Lung (tissue), 12 donors: ENCODE data around the gene UST. TPM values are rescaled to one million over a fixed set of nuclear protein-coding genes. Genes with fewer than 3 reads are reported as not detected.
A peak's percentile ranks its signal among the peaks of the same experiment; 100 is the strongest.

Experiments used
- ATAC-seq: fragments of 200-7000 bp; cut with Tn5 transposase; one replicate; pipeline ENCODE4 v1.9.1; 2020; ENCODE audit warnings: moderate number of reproducible peaks; ENCODE audit not compliant: insufficient read depth, low FRiP score
- DNase-seq, 3 donors: peaks; one replicate each; pipeline ENCODE4 v3.0.0-alpha.2; 2013 to 2017
- H3K27ac ChIP-seq, 2 donors: one replicate each; pipeline ENCODE4 v1.5.1; 2013; ENCODE audit warnings: mild to moderate bottlenecking in 2 of 2, moderate library complexity in 2 of 2, control low read depth in 1 of 2, inconsistent platforms in 1 of 2, low read depth in 1 of 2, low read length in 1 of 2
- H3K27me3 ChIP-seq, 3 donors: one replicate each; pipeline ENCODE4 v1.5.1; 2013; ENCODE audit warnings: low read length in 2 of 3; ENCODE audit not compliant: control insufficient read depth in 3 of 3, insufficient read depth in 3 of 3
- H3K36me3 ChIP-seq, 4 donors: one replicate each; pipeline ENCODE4 v1.5.1; 2013; ENCODE audit warnings: low read length in 4 of 4, mild to moderate bottlenecking in 1 of 4, moderate library complexity in 1 of 4; ENCODE audit not compliant: control insufficient read depth in 4 of 4, insufficient read depth in 4 of 4
- H3K4me1 ChIP-seq, 5 donors: one replicate each; pipeline ENCODE4 v1.5.1; 2013; ENCODE audit warnings: low read length in 5 of 5, mild to moderate bottlenecking in 2 of 5, moderate library complexity in 1 of 5; ENCODE audit not compliant: control insufficient read depth in 5 of 5, insufficient read depth in 5 of 5
- H3K4me3 ChIP-seq: one replicate; pipeline ENCODE4 v1.5.1; 2013; ENCODE audit warnings: mild to moderate bottlenecking, control low read depth, moderate library complexity
- H3K9ac ChIP-seq, 2 donors: one replicate each; pipeline ENCODE4 v1.5.1; 2013; ENCODE audit warnings: low read length in 2 of 2, control low read depth in 1 of 2; ENCODE audit not compliant: insufficient read depth in 1 of 2
- H3K9me3 ChIP-seq, 4 donors: one replicate each; pipeline ENCODE4 v1.5.1; 2013; ENCODE audit warnings: low read length in 3 of 4, mild to moderate bottlenecking in 1 of 4, moderate library complexity in 1 of 4; ENCODE audit not compliant: control insufficient read depth in 4 of 4, insufficient read depth in 3 of 4
- WGBS, 2 donors: extraction: QIAGEN DNeasy Blood & Tissue Kit; methylation state at CpG; one replicate each; pipeline ENCODE4 v1.1.7; 2013; 5-methylcytosine and 5-hydroxymethylcytosine counted together
- polyA plus RNA-seq, 2 donors: library from polyadenylated mRNA; stranded (reverse); fragments of 200-250 nt; gene quantifications; one replicate each; pipeline ENCODE4 v1.2.1, GENCODE V29; 2013
- total RNA-seq, 2 donors: library from RNA; depleted of rRNA in 1 of 2; stranded (reverse); fragments of >200 nt in 1 of 2; gene quantifications; one replicate each; pipeline ENCODE4 v1.2.1, GENCODE V29; 2014 to 2021
- TF ChIP-seq, protein P1 (sequence below): IDR thresholded peaks from 2 replicates; pipeline ENCODE4 v1.5.1; 2012; ENCODE audit warnings: mild to moderate bottlenecking; ENCODE audit errors: control extremely low read depth, extremely low read depth
- donor health status: control.
- donor health status: control.
- donor health status: Bipolar disorder and iron deficiency.
- donor health status: healthy.
- donor health status: DM: yes; HTN: yes; CAD: no.

The UST gene
- total and polyA plus RNA-seq, 4 donors = 4.5 to 24.0 (median 7.1) TPM

DNA sequence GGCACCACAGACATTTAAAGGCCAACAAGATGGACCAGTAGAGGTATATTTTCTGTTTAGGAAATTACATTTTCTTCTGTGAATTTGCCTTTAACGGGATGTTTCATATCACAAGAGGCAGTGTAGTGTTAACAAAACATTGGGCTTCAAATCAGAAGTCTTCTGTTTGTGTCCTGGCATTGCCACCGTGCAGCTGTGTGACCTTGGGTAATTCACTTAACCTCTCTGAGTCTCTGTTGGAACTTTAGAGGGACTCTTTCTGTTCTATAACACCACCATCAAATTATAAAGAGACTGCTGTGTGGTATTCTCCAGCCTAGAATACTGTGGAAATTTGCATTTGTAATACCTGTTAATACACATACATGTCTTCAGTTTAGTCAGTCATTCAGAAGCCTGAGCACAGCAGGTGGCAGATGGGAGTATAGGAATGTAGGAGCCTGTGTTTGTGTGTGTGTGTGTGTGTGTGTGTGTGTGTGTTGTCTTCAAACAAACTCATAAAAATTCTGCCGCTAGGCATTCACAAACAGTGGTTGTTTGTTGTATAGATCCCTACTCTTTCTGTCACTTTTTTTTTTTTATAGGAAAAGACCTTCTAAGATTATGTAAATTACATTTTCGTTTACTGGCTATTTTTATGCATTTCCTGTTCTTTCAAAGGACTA, 22.6 kb downstream of the UST start:
- WGBS, 2 donors = 60 to 69% methylated on average over 4 of the region's 4 CpGs
- TF ChIP-seq, protein P1, sequence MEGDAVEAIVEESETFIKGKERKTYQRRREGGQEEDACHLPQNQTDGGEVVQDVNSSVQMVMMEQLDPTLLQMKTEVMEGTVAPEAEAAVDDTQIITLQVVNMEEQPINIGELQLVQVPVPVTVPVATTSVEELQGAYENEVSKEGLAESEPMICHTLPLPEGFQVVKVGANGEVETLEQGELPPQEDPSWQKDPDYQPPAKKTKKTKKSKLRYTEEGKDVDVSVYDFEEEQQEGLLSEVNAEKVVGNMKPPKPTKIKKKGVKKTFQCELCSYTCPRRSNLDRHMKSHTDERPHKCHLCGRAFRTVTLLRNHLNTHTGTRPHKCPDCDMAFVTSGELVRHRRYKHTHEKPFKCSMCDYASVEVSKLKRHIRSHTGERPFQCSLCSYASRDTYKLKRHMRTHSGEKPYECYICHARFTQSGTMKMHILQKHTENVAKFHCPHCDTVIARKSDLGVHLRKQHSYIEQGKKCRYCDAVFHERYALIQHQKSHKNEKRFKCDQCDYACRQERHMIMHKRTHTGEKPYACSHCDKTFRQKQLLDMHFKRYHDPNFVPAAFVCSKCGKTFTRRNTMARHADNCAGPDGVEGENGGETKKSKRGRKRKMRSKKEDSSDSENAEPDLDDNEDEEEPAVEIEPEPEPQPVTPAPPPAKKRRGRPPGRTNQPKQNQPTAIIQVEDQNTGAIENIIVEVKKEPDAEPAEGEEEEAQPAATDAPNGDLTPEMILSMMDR = no peak
- DNase-seq = no peak
- Histone ChIP-seq H3K27ac (no peak overlapping the region), H3K27me3 (no peaks in the 10 kb centered on the region), H3K4me1 (peaks cover 0 to 8% (median 3%) of the 10 kb centered on the region in 5 donors), H3K36me3 (no peaks in the 10 kb centered on the region), H3K4me3 (no peak overlapping the region), H3K9ac (no peak overlapping the region), H3K9me3 (peaks cover 0 to 2% (median 0%) of the 10 kb centered on the region in 4 donors)
- ATAC-seq = no peak

DNA sequence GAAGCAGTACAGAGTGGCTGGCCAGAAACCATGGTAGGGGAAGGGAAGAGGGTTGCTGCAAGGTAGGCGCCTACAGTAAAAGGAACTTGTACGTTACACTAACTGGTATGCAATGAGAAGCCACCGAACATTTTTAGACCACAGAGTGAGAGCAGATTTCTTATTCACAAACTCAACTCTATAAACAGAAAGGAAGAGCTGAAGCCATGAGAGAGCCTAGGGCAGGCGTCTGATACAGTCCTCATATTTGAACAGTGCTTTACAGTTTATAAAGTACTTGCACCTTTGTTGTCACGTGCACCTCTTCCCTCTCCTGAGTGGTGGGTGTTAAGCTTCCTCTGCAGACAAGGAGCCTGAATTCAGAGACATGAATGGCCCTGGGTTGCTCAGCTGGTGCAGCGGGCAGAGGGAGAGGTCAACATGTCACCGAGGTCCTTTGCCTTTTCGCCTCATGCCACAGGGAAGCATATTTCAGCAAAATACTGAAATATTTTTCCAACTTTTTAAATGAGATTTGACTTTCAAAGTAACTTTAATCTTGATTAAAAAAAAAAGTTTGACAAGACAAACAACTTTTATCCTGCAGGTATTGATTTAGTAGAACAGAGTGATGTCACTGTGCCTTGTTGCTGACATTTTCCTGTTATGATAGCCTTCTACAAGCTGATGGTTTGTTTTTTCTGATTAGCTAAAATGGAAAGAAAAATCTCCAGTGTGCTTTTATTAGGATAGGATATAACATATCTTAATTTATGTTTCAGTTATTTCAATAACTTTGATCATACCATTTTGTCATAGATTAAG, 23.8 kb downstream of the UST start:
- H3K27ac ChIP-seq = no peak overlapping the region
- H3K4me3 ChIP-seq = no peak overlapping the region
- peaks cover 0 to 2% (median 0%) of the 10 kb centered on the region in 4 donors for H3K9me3 ChIP-seq
- DNase-seq (no peak), ATAC-seq (no peak)
- TF ChIP-seq, protein P1 = no peak
- H3K36me3 ChIP-seq = no peaks in the 10 kb centered on the region
- H3K4me1 ChIP-seq = peaks cover 0 to 8% (median 3%) of the 10 kb centered on the region in 5 donors
- no peak overlapping the region for H3K9ac ChIP-seq
- no peaks in the 10 kb centered on the region for H3K27me3 ChIP-seq
- 49 to 56% methylated on average over 8 of the region's 8 CpGs for WGBS, 2 donors

DNA sequence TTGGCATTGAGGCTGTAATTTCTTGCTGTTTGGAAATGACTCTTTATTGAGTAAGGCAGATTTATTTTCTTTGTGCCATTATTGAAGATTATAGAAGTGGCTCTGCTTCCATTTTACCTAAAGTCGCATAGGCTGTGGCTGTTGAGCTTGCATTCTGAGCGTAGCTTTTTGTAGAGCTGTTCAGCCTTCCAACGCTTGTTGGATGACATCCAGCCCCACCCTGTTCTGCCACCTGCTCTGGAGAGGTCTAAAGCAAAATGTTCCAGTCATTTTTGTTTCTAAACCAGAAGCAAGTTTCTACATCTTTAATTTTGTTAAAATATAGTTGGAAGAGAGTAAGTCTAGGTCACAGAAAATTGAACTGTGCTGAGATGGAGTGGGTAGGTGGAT, 24.4 kb downstream of the UST start:
- no peaks in the 10 kb centered on the region for H3K36me3 ChIP-seq
- no peaks in the 10 kb centered on the region for H3K27me3 ChIP-seq
- 49 to 51% methylated on average over 3 of the region's 3 CpGs for WGBS, 2 donors
- ATAC-seq (no peak), DNase-seq (peak in 1 of 3 donors; percentile 60)
- H3K9ac ChIP-seq = no peak overlapping the region
- no peak overlapping the region for H3K4me3 ChIP-seq
- no peak overlapping the region for H3K27ac ChIP-seq
- H3K9me3 ChIP-seq = peaks cover 0 to 2% (median 0%) of the 10 kb centered on the region in 4 donors
- TF ChIP-seq, protein P1 = no peak
- peaks cover 0 to 6% (median 4%) of the 10 kb centered on the region in 5 donors for H3K4me1 ChIP-seq
